ENCODE results near the gene INPP4A.

Gene INPP4A

DNA sequence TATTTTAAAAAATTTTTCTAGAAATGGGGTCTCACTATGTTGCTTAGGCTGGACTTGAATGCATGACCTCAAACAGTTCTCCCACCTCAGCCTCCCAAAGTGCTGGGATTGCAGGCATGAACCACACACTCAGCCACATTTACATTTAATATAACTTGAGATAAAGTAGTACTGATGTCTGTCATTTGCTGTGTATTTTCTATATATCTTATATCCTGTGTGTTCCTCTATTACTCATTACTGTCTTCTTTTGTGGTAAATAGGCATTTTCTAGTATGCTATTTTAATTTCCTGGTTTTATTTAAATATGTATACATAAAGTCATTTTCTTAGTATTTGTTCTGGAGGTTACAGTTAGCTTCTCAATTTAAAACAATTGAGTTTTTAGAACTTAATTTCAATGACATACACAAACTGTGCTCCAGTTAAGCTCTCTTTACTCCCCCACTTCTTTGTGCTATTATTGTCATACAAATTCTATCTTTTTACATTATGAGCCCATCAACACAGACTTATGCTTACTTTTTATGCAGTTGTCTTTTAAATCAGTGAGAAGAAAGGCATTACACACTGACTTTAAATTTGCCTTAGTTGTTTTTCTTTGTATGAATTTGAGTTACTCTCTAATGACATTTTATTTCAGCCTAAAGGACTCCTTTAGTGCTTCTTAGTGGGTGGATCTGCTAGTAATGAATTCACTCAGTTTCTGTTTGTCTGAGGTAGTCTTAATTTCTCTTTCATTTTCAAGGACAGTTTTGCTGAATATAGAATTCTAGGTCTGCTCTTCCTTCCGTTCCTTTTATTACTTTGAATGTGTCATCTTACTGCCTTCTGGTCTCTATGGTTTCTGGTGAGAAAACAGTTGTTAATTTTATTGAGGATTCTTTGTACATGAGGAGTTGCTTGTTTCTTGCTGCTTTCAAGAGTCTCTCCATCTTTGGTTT, 6.2 kb upstream of the INPP4A start:
- DNase-seq, result no peak

GRCh38 chr2:98441706-98442450, 2.8 kb upstream of the INPP4A start:
- DNase-seq, result no peak

DNA sequence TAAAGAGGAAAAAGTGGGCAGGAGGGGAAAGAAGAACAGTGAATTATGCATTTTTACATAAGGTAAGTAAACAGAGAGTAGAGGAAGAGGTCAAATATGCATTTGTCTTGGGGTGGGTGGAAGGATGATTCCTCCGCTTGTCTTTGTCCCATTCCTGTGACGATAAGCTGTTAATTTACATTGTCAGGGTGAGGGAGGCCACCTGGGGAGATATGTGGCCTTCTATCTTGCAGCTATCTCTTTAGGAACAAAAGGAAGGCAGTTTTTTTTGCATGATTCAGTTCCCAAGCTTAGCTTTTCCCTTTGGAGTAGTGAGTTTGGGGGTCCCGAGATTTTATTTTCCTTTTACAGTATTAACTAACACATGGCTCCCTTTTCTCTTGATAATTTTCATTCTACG, 2.2 kb upstream of the INPP4A start:
- DNase-seq, result no peak

- no peak for DNase-seq
These were observed 572 bp downstream of the INPP4A start for GRCh38 chr2:98445177-98445682.

DNA sequence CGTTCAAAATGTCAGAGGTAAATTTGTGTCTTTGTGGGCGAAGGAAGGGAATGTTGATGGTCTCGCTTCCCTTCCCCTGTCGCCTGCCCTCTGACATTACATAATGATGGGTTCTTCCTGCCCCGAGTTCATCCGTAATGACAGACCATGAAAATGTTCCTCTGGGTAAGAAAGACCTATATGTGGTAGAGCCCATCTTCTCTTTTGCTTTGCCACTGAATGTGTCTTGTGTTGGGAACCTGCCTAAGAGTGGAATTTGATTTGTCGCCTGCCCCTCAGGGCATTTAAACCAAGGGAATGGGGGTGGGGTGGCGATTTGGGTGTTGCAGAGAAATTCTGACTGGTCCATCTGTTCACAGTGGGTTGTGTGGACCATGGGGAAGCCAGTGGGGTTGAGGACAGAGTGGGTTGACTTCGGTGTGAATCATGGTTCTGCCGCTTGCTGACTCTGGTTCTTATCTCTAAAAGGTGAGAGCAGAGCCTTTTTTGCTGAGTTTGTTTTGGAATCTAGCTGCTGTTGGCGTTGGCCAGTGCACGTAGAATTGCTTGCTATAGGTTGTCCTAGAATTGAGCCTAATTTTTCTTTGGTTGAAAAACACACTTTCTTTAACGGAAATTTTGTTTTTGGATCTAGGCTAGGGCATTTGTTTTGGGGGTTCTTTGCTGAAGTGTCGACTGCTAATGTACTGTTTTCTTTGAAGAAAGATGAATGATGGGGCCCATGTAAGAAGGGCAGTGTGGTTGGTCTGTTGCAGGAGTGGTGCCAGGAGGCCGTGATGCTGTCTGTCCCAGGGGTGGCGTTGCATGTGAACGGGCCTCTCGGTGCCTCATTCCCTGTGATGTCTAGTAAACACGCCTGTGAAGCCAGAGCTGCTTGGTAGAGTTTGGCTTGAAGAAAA, 1.3 kb downstream of the INPP4A start:
- no peak for DNase-seq

DNA sequence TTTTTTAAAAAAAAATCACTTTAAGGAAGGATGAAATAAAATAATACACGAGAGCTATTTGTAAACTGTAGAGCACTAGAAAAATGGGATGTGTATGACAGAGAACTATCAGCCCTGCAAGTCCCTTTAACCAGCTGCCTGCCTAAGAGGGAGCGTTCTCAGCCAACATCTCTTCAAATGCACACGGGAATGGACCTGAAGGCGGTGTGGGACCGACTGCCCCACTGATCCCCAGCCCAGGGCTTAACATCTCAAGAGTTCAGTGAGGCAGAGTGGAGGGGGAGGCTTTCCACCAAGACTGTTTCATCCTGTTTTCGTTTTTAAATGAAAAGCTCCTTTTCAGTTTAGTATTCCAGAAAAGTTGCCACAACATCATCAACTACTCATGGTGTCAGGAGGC, 2.2 kb downstream of the INPP4A start:
- DNase-seq, result no peak

- DNase-seq, result no peak
These were observed 3.9 kb downstream of the INPP4A start for GRCh38 chr2:98448441-98449145.

DNA sequence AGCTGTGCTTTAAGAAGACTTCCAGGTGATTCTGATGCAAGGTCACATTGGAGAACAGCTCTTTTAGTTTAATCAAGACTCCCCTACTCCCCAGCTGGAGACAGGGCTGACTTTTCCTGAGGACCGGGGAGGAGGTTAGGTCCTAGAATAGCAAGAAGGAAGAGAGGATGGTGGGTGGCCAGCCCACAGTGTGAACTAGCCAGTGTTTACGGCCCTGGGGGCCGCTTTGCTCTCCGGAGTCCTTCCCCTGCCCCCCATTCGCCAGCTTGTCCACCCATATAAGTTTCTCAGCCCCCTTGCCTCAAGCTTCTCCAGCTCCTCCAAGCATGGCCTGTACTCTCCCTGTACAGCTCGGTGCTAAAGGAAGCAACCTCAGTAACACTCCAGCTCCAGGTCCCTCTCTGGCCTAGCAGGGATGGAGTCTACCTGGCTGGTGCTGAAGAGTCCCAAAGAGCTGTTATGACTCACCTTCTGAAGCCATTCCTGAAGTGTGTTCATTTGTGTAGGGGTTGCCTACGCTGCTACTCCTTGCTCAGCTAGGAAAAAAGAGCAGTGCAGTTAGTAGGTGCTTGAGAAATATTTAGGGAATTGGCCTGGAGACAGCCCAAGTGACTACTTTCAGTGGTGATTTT, 7.9 kb downstream of the INPP4A start:
- DNase-seq, result no peak

GRCh38 chr2:98453083-98453482, 8.4 kb downstream of the INPP4A start:
- DNase-seq, result no peak

DNA sequence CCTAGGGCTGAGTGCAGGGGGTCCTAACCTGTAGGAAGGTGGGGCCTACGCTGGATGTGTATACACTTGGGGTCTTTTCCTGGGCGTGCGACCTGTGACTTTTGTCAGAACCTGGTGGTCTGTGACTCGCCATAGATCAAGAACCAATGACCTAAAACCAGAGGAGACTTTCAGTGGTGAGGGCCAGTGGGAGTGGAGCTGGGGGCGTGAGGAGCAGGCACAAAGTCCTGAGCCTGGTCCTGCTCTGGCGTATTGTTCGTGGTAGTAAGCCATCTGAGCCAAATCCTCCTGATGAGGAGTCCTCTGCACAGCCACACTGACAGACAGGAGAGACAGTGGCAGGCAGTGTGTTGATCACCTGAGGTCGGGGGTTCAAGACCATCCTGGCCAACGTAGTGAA, 8.9 kb downstream of the INPP4A start:
- DNase-seq, result no peak

- no peak for DNase-seq
These were observed 9.4 kb downstream of the INPP4A start for GRCh38 chr2:98454073-98454472.

DNA sequence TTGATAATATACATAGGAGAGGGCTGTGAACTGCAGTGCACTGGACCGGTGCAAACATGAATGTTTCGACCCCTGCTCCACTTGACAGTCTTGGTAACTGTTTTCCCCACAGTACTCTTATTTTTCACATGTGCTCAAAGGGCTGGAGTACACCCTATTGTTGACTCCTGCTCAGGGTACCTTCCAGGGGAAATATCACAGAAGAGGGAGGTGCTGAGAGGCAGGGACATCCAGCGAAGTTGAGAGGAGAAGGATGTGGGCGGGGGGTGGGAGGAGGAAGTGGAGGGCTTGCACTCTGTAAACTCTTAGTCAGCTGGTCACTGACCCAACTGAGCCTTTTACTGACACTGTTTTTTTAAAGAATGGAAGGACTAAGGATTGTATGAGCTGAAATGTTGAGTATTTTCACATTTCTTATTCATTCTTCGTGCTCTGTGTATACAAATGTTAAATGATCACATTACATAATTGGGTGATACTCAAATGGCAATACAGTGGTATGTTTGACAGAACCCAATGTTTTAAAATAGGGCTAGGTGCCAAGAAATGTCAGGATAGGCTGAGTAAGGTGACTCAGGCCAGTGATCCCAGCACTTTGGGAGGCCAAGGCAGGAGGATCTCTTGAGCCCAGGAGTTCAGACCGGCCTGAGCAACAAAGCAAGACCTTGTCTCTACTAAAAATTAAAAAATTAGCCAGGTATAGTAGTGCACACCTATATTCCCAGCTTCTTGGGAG, 10.0 kb downstream of the INPP4A start:
- no peak for DNase-seq

DNA sequence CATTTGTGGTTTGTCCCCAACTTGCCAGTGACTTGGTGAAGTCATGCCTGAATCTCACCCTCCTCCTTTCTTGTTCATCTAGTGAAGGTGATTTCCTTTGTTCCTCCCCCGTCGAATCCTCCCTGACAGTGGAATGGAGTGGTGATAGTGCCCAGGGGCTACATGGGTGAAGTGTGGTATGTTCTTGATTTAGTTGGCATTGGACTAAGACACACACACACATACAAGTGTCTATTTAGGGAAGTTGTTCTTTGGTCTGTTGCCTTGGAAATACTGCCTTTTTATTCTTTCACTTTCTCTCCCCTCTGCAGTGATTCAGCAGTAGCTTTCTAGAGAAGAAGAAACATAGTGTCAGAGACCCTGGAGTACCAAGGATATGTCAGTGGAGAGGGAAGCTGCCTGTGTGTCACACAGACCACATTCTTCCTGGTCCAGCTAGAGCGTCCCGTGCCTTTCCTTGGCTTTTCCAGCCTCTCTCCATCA, 10.9 kb downstream of the INPP4A start:
- DNase-seq, result no peak

- DNase-seq, result no peak
These were observed 12.5 kb downstream of the INPP4A start for GRCh38 chr2:98457045-98457696.

- no peak for DNase-seq
These were observed 13.5 kb downstream of the INPP4A start for GRCh38 chr2:98458207-98458606.

DNA sequence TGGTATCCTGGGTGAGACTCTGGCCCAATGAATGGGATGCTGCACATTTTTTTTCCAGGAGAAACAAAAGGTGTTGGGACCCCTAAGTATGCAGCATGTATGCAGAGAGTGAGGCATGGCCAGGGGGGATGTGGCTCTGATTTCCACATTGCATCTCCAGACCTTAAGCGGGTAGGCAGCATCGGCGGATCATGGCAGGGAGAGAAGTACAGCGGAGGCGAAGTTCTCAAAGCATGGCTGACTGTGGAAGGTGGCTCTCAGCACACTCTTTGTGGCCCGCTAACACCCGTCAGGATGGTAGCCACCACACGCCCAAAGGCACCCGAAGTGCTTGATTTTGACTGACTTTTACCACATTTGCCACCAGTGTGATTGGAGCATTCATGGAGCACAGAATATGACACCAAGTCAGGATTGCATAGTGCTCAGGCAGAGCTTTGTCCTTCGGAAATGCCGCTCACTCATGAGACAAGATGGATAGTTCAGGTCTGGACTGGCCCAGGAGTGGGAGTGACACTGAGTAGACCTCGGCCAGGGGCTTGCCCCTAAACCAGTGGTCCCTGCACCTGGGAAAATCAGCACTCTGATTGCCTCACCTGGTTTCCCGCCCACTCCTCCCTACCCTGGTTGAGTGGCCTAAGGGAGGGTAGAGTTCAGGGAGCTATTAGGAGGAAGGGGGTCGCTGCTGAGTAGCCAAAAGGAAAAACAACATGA, 14.2 kb downstream of the INPP4A start:
- no peak for DNase-seq

DNA sequence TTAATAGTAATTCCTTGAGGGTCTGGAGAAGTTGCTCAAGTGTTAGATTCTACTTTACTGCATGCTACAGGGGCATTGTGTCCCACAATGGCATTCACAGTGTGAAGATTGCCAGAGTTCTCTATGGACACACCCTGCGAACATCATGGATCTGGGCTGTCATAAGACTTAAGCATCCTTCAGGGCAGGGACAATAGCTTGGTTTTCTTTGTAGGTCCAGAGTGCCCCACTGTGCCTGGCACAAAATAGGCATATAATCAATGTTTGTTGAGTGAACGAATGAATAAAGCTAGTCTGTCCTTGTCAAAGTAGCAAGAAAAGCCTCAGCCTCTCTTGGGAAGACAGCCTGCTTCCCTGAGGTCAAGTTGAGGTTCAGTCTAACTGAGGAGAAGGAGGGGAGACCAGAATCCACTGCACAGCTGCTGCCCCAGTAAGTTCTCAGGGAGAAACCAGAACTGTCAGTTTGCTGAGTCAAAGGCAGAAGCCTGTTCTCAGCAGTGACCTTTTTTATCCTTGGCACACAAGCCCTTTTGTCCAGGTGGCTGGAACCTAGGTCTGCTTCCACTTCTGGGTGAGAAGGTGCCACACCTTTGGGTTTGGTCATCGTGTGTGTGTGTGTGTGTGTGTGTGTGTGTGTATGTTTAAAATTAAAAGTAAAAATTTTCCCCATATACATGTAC, 15.0 kb downstream of the INPP4A start:
- no peak for DNase-seq

- no peak for DNase-seq
These were observed 16.2 kb downstream of the INPP4A start for GRCh38 chr2:98460573-98461497.
